Adrenal gland (tissue), 12 donors: ENCODE results near the gene TMEM51. TPM values are rescaled to one million over a fixed set of nuclear protein-coding genes. Genes with fewer than 3 reads are reported as not detected.

Source experiments
- DNase-seq, 7 donors: peaks; one replicate each; pipeline ENCODE4 v3.0.0-alpha.2; 2019 to 2020
- H3K27ac ChIP-seq, 5 donors: fragments of 200-600 bp; sonication (generic) in 4 of 5; 1 replicate in 3 of 5; 2 replicates in 2 of 5; pipeline versions ENCODE4 v1.5.1 to v1.8.0; 2016 to 2020; ENCODE audit warnings: mild to moderate bottlenecking in 1 of 5
- H3K27me3 ChIP-seq: fragments of 200-600 bp; 2 replicates; pipeline ENCODE4 v1.8.0; 2021
- H3K36me3 ChIP-seq, 2 donors: fragments of 200-600 bp; replicated peaks in 1 of 2; 1 replicate in 1 of 2; 2 replicates in 1 of 2; pipeline versions ENCODE4 v1.5.1 to v1.8.0; 2018 to 2022
- H3K4me1 ChIP-seq, 2 donors: fragments of 200-600 bp; replicated peaks in 1 of 2; 1 replicate in 1 of 2; 2 replicates in 1 of 2; pipeline versions ENCODE4 v1.5.1 to v1.8.0; 2018 to 2021
- H3K4me3 ChIP-seq, 4 donors: fragments of 200-600 bp; sonication (generic) in 3 of 4; one replicate each; pipeline ENCODE4 v1.5.1; 2016 to 2018
- H3K9me3 ChIP-seq, 3 donors: fragments of 200-600 bp; sonication (generic) in 1 of 3; replicated peaks in 1 of 3; 1 replicate in 2 of 3; 2 replicates in 1 of 3; pipeline versions ENCODE4 v1.5.1 to v1.8.0; 2016 to 2021
- POLR2A ChIP-seq, 2 donors: fragments of 450-650 bp; IDR thresholded peaks; one replicate each; pipeline ENCODE4 v1.6.1; 2017; ENCODE audit warnings: antibody characterized with exemption in 2 of 2, mild to moderate bottlenecking in 2 of 2, moderate library complexity in 1 of 2
- WGBS, 4 donors: extraction: QIAGEN DNeasy Blood & Tissue Kit in 2 of 4; methylation state at CpG; one replicate each; pipeline versions ENCODE4 v1.1.5 to v1.1.7; 2013 to 2017; 5-methylcytosine and 5-hydroxymethylcytosine counted together
- intact Hi-C, 2 donors: fragments of 100-400 bp; cut with DNase I; formaldehyde crosslinking; loops; one replicate each; pipeline versions ENCODE4 v1.14.1 to v1.15.0; 2022 to 2023
- polyA plus RNA-seq, 3 donors: library from polyadenylated mRNA; stranded (reverse); fragments of 200-250 nt in 2 of 3; fragments of 350-450 nt in 1 of 3; fragmentation: Illumina TruSeq in 1 of 3; extraction: RNeasy Lipid Tissue Mini Kit (QIAGEN cat#74804) in 1 of 3; gene quantifications; one replicate each; pipeline ENCODE4 v1.2.3, GENCODE V29; 2013 to 2014
- total RNA-seq, 9 donors: library from RNA; depleted of rRNA in 4 of 9; stranded (reverse); fragments of >200 nt in 4 of 9; fragments of 120-200 nt in 1 of 9; fragmentation: NEBNext Ultra II Directional in 1 of 9; extraction: Animal tissue kit (Norgen Biotek cat#: 25700) in 1 of 9; gene quantifications; one replicate each; pipeline versions ENCODE4 v1.1.0 to v1.2.4, GENCODE V29; 2013 to 2023
- TF ChIP-seq, protein P1 (sequence below), 6 experiments: fragments of 450-650 bp in 4 of 6; fragments of 200-600 bp in 2 of 6; sonication (generic) in 1 of 6; IDR thresholded peaks; 1 replicate in 5 of 6; 2 replicates in 1 of 6; pipeline versions ENCODE4 v1.5.1 to v1.8.0; 2016 to 2021; ENCODE audit warnings: antibody characterized with exemption in 6 of 6, mild to moderate bottlenecking in 2 of 6, moderate library complexity in 1 of 6
- donor health status: healthy with polysubstance abuse.
- donor health status: Bipolar disorder and iron deficiency.
- donor health status: DM: yes; HTN: yes; CAD: no.
- donor health status: DM: no; HTN: no; CAD: no.
- donor health status: DM: no; HTN: no; CAD: no.
- donor health status: DM: yes; HTN: yes; CAD: no.

TMEM51 gene
- total and polyA plus RNA-seq, 12 donors: 4.0 to 46.5 (median 31.0) TPM

DNA sequence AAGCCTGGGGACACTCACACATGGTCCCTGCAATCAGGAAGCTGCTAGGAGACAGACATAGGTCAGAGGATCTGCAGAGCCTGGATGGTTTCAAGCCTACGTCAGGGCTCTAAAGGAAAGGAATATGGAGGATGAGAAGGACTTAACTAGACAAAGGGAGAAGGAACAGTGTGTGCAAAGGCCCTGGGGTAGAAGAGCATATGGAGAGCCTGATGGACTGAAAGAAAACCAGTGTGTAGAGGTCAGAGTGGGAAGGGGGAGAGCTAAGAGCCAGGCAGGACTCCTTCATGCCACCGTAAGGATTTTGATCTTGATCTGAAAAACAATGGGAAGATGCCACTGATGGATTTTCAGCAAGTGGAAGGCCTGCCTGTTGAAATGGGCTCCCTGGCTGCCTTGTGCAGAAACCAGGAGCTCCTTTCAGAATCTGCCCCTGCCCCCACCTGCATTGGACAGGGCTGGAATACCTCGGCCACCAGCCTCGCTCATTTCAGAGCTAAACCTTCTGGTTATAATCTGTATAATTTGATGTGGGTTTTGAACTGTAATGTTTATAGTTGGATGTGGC is 102.1 kb downstream of the TMEM51 start:
- H3K4me1 ChIP-seq: peaks cover 26 to 29% of the 10 kb centered on the region in 2 donors
- DNase-seq: peak in 1 of 7 donors; percentile 46
- TF ChIP-seq, protein P1, sequence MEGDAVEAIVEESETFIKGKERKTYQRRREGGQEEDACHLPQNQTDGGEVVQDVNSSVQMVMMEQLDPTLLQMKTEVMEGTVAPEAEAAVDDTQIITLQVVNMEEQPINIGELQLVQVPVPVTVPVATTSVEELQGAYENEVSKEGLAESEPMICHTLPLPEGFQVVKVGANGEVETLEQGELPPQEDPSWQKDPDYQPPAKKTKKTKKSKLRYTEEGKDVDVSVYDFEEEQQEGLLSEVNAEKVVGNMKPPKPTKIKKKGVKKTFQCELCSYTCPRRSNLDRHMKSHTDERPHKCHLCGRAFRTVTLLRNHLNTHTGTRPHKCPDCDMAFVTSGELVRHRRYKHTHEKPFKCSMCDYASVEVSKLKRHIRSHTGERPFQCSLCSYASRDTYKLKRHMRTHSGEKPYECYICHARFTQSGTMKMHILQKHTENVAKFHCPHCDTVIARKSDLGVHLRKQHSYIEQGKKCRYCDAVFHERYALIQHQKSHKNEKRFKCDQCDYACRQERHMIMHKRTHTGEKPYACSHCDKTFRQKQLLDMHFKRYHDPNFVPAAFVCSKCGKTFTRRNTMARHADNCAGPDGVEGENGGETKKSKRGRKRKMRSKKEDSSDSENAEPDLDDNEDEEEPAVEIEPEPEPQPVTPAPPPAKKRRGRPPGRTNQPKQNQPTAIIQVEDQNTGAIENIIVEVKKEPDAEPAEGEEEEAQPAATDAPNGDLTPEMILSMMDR (IDR thresholded peaks at IDR 0.05): no peak
- TF ChIP-seq POLR2A (IDR thresholded peaks at IDR 0.05): no peak
- no peaks in the 10 kb centered on the region for H3K9me3 ChIP-seq
- no peak overlapping the region for H3K27ac ChIP-seq
- no peak overlapping the region for H3K4me3 ChIP-seq
- H3K27me3 ChIP-seq: no peaks in the 10 kb centered on the region
- 71 to 100% (median 90%) methylated on average over 4 of the region's 4 CpGs for WGBS, 4 donors
- H3K36me3 ChIP-seq: no peaks in the 10 kb centered on the region
- intact Hi-C loops: no loop called here

DNA sequence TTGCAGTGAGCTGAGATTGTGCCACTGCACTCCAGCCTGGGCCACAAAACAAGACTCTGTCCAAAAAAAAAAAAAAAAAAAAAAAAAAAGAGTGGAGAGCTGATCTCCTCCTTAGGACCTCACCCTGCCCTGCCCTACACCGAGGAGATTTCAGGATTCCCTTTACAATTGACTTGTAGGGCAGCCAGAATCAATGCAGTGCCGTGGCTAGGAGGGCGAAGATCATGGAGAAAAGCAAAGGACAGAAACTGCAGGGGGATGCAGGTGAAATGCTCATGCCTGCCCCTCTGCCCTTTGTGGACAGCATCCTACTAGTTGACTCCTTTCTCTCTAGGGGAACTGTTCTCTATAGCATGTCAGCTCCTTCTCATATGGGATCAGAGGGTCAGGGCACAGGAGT is 103.0 kb downstream of the TMEM51 start:
- WGBS, 4 donors: 82 to 95% (median 89%) methylated on average over 3 of the region's 3 CpGs

DNA sequence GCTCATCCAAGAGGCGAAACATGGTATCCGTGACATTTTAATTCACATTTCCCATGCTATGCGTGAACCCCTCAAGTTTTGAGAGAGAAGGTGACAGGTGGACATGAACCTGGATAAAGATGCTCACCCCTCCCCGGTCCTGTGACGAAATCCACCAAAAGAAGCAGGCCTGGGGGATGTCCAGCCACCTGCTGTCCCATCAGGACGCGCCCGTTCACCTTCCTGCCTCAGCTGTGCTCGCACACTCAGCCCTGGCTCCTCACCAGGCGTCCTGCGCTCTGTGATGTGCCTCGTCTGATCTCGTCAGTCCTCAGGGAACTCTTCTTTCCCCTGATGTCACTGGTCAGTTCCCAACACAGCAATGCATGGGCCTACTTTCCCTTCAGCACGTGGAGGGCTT is 103.8 kb downstream of the TMEM51 start:
- Histone ChIP-seq H3K27ac (peak overlapping the region in 1 of 5 donors; percentile 91), H3K4me1 (peaks cover 34% of the 10 kb centered on the region in 2 donors), H3K36me3 (no peaks in the 10 kb centered on the region), H3K27me3 (no peaks in the 10 kb centered on the region), H3K4me3 (no peak overlapping the region), H3K9me3 (no peaks in the 10 kb centered on the region)
- TF ChIP-seq POLR2A (IDR thresholded peaks at IDR 0.05): no peak
- TF ChIP-seq, protein P1 (IDR thresholded peaks at IDR 0.05): no peak
- peak in 1 of 7 donors; percentile 41 for DNase-seq
- 79 to 95% (median 90%) methylated on average over 14 of the region's 14 CpGs for WGBS, 4 donors
- intact Hi-C loops: no loop called here

More for the DNA sequence above, 103.0 kb downstream of the TMEM51 start:
- Histone ChIP-seq H3K27me3 (no peaks in the 10 kb centered on the region), H3K4me3 (no peak overlapping the region), H3K27ac (no peak overlapping the region), H3K4me1 (peaks cover 34% of the 10 kb centered on the region in 2 donors), H3K9me3 (no peaks in the 10 kb centered on the region), H3K36me3 (no peaks in the 10 kb centered on the region)
- peak in 1 of 7 donors; percentile 7 for DNase-seq
- intact Hi-C loops: no loop called here
- TF ChIP-seq, protein P1 (IDR thresholded peaks at IDR 0.05): no peak
- no peak for TF ChIP-seq POLR2A (IDR thresholded peaks at IDR 0.05)

DNA sequence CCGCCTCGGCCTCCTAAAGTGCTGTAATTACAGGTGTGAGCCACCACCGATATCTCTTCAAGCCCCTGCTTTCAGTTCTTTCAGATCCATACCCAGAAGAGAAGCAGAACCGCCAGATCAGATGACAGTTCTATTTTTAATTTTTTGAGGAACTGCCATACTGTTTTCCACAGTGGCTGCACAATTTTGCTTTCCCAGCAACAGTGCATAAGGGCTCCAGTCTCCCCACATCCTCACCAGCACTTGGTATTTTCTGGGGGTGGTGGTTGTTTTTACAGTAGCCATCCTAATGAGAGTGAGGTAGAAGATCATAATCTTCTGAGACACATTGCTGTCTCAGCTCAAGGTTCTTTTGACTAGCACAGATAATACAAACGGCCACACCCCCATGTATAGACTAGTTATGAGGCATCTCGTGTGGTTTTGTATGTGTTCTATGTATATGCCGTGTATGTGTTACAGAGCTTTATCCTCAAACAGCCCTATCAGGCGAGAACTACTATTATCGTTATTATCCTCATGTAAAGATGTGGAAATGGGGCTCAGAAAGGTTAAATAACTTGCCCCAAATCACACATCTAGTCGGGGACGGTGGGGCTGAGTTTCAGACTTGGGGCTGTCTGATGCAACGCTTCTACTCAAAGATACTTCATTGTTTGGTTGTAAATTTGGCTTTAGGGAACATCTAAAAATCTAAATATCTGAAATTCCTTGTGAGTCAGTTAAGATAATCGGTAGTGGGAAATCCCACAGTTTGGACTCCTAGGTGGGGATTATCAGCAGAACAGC is 105.5 kb downstream of the TMEM51 start:
- Histone ChIP-seq H3K27ac (peak overlapping the region in 4 of 5 donors; percentile 3 to 91 (median 78)), H3K27me3 (no peaks in the 10 kb centered on the region), H3K4me1 (peaks cover 34% of the 10 kb centered on the region in 2 donors), H3K36me3 (no peaks in the 10 kb centered on the region), H3K9me3 (no peaks in the 10 kb centered on the region), H3K4me3 (no peak overlapping the region)
- peak in 1 of 7 donors; percentile 49 for DNase-seq
- 60 to 74% (median 73%) methylated on average over 13 of the region's 13 CpGs for WGBS, 4 donors
- intact Hi-C loops: no loop called here
- TF ChIP-seq POLR2A (IDR thresholded peaks at IDR 0.05): no peak
- TF ChIP-seq, protein P1 (IDR thresholded peaks at IDR 0.05): no peak
